BJ (cell line): Measurements from ENCODE around the gene SCN11A. TPM values are rescaled to one million over a fixed set of nuclear protein-coding genes. Genes with fewer than 3 reads are reported as not detected.

Source experiments
- CTCF ChIA-PET: fragments of 350-600 bp; formaldehyde crosslinking; extraction: SDS; loops from one replicate; lab custom pipeline; 2021; ENCODE audit warnings: antibody characterized with exemption, inconsistent platforms; lab: Yijun Ruan, JAX
- POLR2A ChIA-PET: fragments of 300-600 bp; sonication (Branson Sonifier 250); formaldehyde crosslinking; extraction: SDS; loops from one replicate; lab custom pipeline; 2021; ENCODE audit warnings: antibody characterized with exemption; lab: Charles Lee
- DNase-seq: peaks from one replicate; pipeline ENCODE4 v3.0.0-alpha.2; 2011; ENCODE audit warnings: low read depth
- H3K27me3 ChIP-seq: 2 replicates; pipeline ENCODE4 v1.6.0; 2011; ENCODE audit warnings: low read length; ENCODE audit not compliant: control insufficient read depth, insufficient read depth
- H3K36me3 ChIP-seq: 2 replicates; pipeline ENCODE4 v1.5.1; 2011; ENCODE audit warnings: low read length; ENCODE audit not compliant: control insufficient read depth, insufficient read depth
- H3K4me3 ChIP-seq: 2 replicates; pipeline ENCODE4 v1.5.1; 2011; ENCODE audit warnings: low read depth, mild to moderate bottlenecking, control low read depth, low read length
- CTCF ChIP-seq: IDR thresholded peaks from 2 replicates; pipeline ENCODE4 v1.5.1; 2011; ENCODE audit warnings: low read depth, mild to moderate bottlenecking, control low read depth, inconsistent platforms, low read length, moderate library complexity; ENCODE audit not compliant: insufficient read depth
- polyA plus RNA-seq: library from polyadenylated mRNA; depleted of rRNA; stranded (reverse); fragments of >200 nt; gene quantifications from 2 replicates; pipeline ENCODE4 v1.2.3, GENCODE V29; 2011

The SCN11A gene
- polyA plus RNA-seq, 1 experiment = 0.02 TPM

GRCh38 chr3:39056151-39056550, 4.4 kb upstream of the SCN11A start:
- POLR2A ChIA-PET = no interaction called here

GRCh38 chr3:39053696-39054095, 2.0 kb upstream of the SCN11A start:
- DNase-seq = no peak
- Histone ChIP-seq H3K4me3 (no peak overlapping the region), H3K36me3 (no peaks in the 10 kb centered on the region), H3K27me3 (no peaks in the 10 kb centered on the region)
- CTCF ChIA-PET = no interaction called here
- POLR2A ChIA-PET = no interaction called here
- TF ChIP-seq CTCF = no peak

More at GRCh38 chr3:39056151-39056550, 4.4 kb upstream of the SCN11A start:
- Histone ChIP-seq H3K36me3 (no peaks in the 10 kb centered on the region), H3K27me3 (no peaks in the 10 kb centered on the region), H3K4me3 (no peak overlapping the region)
- no peak for DNase-seq
- TF ChIP-seq CTCF = no peak
- CTCF ChIA-PET = interaction anchor here (1.2 kb wide), 1 partner anchor 11 kb away, joined by 3 read pairs; no protein-coding TSS in a partner anchor

- DNase-seq = no peak
- POLR2A ChIA-PET = interaction anchor here (0.6 kb wide), 1 partner anchor 42 kb away, joined by 3 read pairs; no protein-coding TSS in a partner anchor
Observed at GRCh38 chr3:39052583-39052982, 839 bp upstream of the SCN11A start.

GRCh38 chr3:39050029-39050428, 1.7 kb downstream of the SCN11A start:
- CTCF ChIA-PET = interaction anchor here (1.4 kb wide), 1 partner anchor 19 kb away, joined by 4 read pairs; no protein-coding TSS in a partner anchor

More at GRCh38 chr3:39052583-39052982, 839 bp upstream of the SCN11A start:
- CTCF ChIA-PET = no interaction called here
- Histone ChIP-seq H3K36me3 (no peaks in the 10 kb centered on the region), H3K27me3 (no peaks in the 10 kb centered on the region), H3K4me3 (peak overlapping the region; percentile 82)
- TF ChIP-seq CTCF = no peak

GRCh38 chr3:39038165-39038564, 13.6 kb downstream of the SCN11A start:
- Histone ChIP-seq H3K27me3 (no peaks in the 10 kb centered on the region; the same call in 1 of the 2 replicates), H3K4me3 (no peak overlapping the region), H3K36me3 (no peaks in the 10 kb centered on the region)
- DNase-seq = no peak
- TF ChIP-seq CTCF = no peak
- ChIA-PET CTCF (interaction anchor here (0.8 kb wide), 1 partner anchor 250 kb away, joined by 3 read pairs; no protein-coding TSS in a partner anchor), POLR2A (no interaction called here)

More at GRCh38 chr3:39050029-39050428, 1.7 kb downstream of the SCN11A start:
- no peak for DNase-seq
- no peak overlapping the region for H3K4me3 ChIP-seq
- no peaks in the 10 kb centered on the region for H3K36me3 ChIP-seq
- no peaks in the 10 kb centered on the region for H3K27me3 ChIP-seq
- TF ChIP-seq CTCF = no peak
- POLR2A ChIA-PET = no interaction called here
